Measurements from ENCODE around the gene PLXNA4.

GRCh38 chr7:132393789-132394261 is 182.4 kb downstream of the PLXNA4 start:
- no peak for TF ChIP-seq POLR2A (IDR thresholded peaks at IDR 0.05; ENCODE audit: borderline replicate concordance, extremely low read depth, insufficient read depth, insufficient read length)
- TF ChIP-seq CTCF (IDR thresholded peaks at IDR 0.05 in 2 of 3, conservative IDR thresholded peaks at IDR 0.05 in 1 of 3; ENCODE audit: borderline replicate concordance in 1 of 3, insufficient read depth in 1 of 3, low read depth in 2 of 3, low read length in 2 of 3), result no peak
- TF ChIP-seq SRF (IDR thresholded peaks at IDR 0.05; ENCODE audit: low read depth), result no peak
- no peak for TF ChIP-seq EZH2 (IDR thresholded peaks at IDR 0.05)
- TF ChIP-seq RAD21 (IDR thresholded peaks at IDR 0.05; ENCODE audit: low read depth), result no peak
- no peak for TF ChIP-seq TCF7L2 (IDR thresholded peaks at IDR 0.05; ENCODE audit: borderline replicate concordance, extremely low read depth, insufficient read depth, insufficient read length)
- TF ChIP-seq SIN3A (IDR thresholded peaks at IDR 0.05; ENCODE audit: low read depth), result no peak
